Activated gamma-delta T cell treated with anti-CD3 and anti-CD28 coated beads, Interleukin-2, amount 50 U/mL, for 16 hours (primary cell): ENCODE data around the gene GALNT18.

Experiments used
- DNase-seq: peaks from one replicate; pipeline ENCODE4 v3.0.0-alpha.2; 2020; ENCODE audit warnings: low read depth

The GALNT18 gene

DNA sequence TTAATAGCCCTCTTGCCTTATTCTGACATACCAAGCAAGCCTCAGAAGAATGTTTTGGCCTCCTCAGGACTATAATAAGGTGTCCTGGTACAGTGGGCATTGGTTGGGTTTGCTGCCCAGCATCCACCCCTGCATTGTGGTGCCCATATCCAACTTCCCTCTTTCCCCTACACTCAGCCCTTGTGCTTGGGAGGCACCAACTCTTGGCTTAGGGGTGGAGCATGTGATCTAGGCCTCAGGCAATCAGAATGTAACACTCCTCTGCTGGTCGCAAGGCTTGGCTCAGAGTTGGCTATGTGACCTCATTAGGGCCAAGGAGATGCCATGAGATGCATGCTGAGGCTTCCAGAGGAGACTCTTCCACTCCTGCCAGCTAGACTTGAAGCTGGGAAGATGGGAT is 391.7 kb downstream of the GALNT18 start:
- no peak for DNase-seq

DNA sequence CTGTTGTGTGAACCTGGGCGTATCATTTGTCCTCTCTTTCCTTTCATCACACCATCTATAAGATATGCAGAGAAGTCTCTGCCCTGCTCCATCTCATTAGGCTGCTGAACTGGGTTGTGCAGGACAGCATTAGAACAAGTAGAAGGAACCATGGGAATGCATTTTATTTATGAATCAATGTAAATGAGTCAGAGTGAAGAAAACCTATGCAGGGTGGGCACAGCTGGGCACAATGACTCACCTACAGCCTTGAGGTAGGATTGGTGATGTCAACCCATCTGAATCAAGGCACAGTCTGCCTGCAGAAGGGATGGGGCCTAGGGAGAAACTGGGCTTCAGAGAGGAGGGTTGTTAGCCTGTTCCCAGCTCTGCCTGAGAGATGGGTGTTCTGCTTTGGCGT is 392.2 kb downstream of the GALNT18 start:
- DNase-seq, result no peak

DNA sequence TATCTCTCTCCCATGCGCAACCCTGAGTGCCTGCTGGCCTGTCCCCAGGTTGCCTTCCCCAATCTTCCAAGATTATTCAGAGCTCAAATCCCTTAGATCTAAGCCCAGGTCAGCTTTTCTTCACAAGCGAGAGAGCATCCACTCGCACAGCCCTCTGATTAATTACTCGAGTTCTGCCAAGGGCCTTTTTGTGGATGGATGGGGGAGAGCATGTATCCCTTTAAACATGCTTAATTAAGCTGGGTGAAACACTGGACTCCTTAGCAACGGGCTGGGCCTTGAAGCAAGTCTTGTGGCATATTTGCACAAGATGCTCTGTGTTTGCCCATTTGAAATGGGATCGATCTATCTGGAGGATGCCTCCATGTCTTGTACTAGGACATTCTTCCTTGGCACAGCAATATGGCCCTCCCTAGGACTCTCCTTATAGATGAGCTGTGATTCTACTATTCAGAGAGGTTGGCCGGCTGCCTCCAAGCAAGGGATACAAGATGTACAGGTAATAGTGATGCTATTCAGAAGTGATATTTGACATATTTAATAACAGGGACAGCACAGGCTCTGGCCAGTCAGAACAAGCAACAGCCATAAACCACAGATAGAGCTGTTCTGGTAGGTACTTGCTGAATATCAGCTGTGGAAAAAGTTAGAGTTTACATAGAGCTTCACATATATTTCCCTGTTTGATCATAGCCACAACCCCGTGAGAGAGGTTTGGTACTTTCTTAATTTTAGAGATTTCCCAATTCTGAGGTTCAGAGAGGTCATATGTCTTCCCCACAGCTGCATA is 394.3 kb downstream of the GALNT18 start:
- DNase-seq, result no peak
